B cell (primary cell): Measurements from ENCODE around the gene PDCD7. TPM values are rescaled to one million over a fixed set of nuclear protein-coding genes. Genes with fewer than 3 reads are reported as not detected.

Experiments used
- ATAC-seq: fragments of 200-7000 bp; cut with Tn5 transposase; one replicate; pipeline ENCODE4 v1.10.0; 2021; ENCODE audit warnings: low read depth, mild to moderate bottlenecking, moderate number of reproducible peaks, moderate library complexity
- CTCF ChIA-PET: fragments of 350-600 bp; sonication (Branson Sonifier 250); formaldehyde crosslinking; loops from one replicate; lab custom pipeline; 2021; ENCODE audit warnings: antibody characterized with exemption, inconsistent platforms; lab: Charles Lee
- POLR2A ChIA-PET: fragments of 350-600 bp; sonication (Branson Sonifier 250); formaldehyde crosslinking; loops from one replicate; lab custom pipeline; 2021; ENCODE audit warnings: antibody characterized with exemption; lab: Charles Lee
- DNase-seq: peaks from one replicate; pipeline ENCODE4 v3.0.0; 2013
- H2AFZ ChIP-seq: 2 replicates; pipeline ENCODE4 v1.6.1; 2012; ENCODE audit warnings: mild to moderate bottlenecking, low read depth, low read length; ENCODE audit not compliant: insufficient read depth, poor library complexity, severe bottlenecking
- H3K27ac ChIP-seq, 2 donors: 1 replicate in 1 of 2; 2 replicates in 1 of 2; pipeline ENCODE4 v1.5.1; 2012 to 2013; ENCODE audit warnings: low read length in 2 of 2, mild to moderate bottlenecking in 2 of 2, moderate library complexity in 1 of 2
- H3K27me3 ChIP-seq, 4 experiments: fragments of 200-600 bp in 1 of 4; sonication (generic) in 1 of 4; replicated peaks in 1 of 4; 1 replicate in 2 of 4; 2 replicates in 2 of 4; pipeline versions ENCODE4 v1.6.1 to v1.7.0; 2013 to 2016; ENCODE audit warnings: low read length in 3 of 4, mild to moderate bottlenecking in 2 of 4, mixed read lengths in 1 of 4, moderate library complexity in 1 of 4; ENCODE audit not compliant: insufficient read depth in 4 of 4, control insufficient read depth in 3 of 4; ENCODE audit errors: control extremely low read depth in 1 of 4
- H3K36me3 ChIP-seq, 2 experiments: replicated peaks in 1 of 2; 1 replicate in 1 of 2; 2 replicates in 1 of 2; pipeline versions ENCODE4 v1.6.1 to v1.7.1; 2013; ENCODE audit warnings: low read length in 1 of 2; ENCODE audit not compliant: insufficient read depth in 2 of 2, control insufficient read depth in 1 of 2; ENCODE audit errors: control extremely low read depth in 1 of 2, extremely low read depth in 1 of 2
- H3K4me1 ChIP-seq, 2 donors: fragments of 200-600 bp in 1 of 2; sonication (generic) in 1 of 2; 1 replicate in 1 of 2; 2 replicates in 1 of 2; pipeline versions ENCODE4 v1.5.1 to v1.6.1; 2013 to 2017; ENCODE audit warnings: low read length in 2 of 2; ENCODE audit not compliant: control insufficient read depth in 2 of 2, insufficient read depth in 2 of 2
- H3K4me2 ChIP-seq: replicated peaks from 2 replicates; pipeline ENCODE3; 2012; ENCODE audit warnings: mild to moderate bottlenecking, low read depth, low read length; ENCODE audit not compliant: poor library complexity, severe bottlenecking
- H3K4me3 ChIP-seq, 5 experiments: fragments of 200-600 bp in 1 of 5; sonication (generic) in 1 of 5; 1 replicate in 3 of 5; 2 replicates in 2 of 5; pipeline versions ENCODE4 v1.5.1 to v1.7.0; 2011 to 2016; ENCODE audit warnings: low read length in 4 of 5, mild to moderate bottlenecking in 4 of 5, low read depth in 2 of 5, control low read depth in 1 of 5, moderate library complexity in 1 of 5; ENCODE audit not compliant: insufficient read depth in 1 of 5; ENCODE audit errors: control extremely low read depth in 1 of 5, extremely low read depth in 1 of 5
- H3K79me2 ChIP-seq: fragments of 200-600 bp; sonication (generic); one replicate; pipeline ENCODE4 v1.6.0; 2016; ENCODE audit warnings: low read length; ENCODE audit not compliant: control insufficient read depth, insufficient read depth
- H3K9ac ChIP-seq: fragments of 200-600 bp; sonication (generic); 2 replicates; pipeline ENCODE4 v1.6.1; 2017; ENCODE audit warnings: mild to moderate bottlenecking, low read length, moderate library complexity
- H3K9me3 ChIP-seq, 3 donors: one replicate each; pipeline versions ENCODE4 v1.6.1 to v1.7.1; 2013; ENCODE audit warnings: low read length in 2 of 3; ENCODE audit not compliant: control insufficient read depth in 2 of 3, insufficient read depth in 1 of 3; ENCODE audit errors: control extremely low read depth in 1 of 3
- H4K20me1 ChIP-seq: 2 replicates; pipeline ENCODE4 v1.6.0; 2012; ENCODE audit warnings: mild to moderate bottlenecking, low read length; ENCODE audit not compliant: insufficient read depth, control insufficient read depth, poor library complexity, severe bottlenecking
- H3K27ac Mint-ChIP-seq: one replicate; pipeline ENCODE4 v1.8.0; 2021; ENCODE audit warnings: mixed read lengths
- H3K27me3 Mint-ChIP-seq: one replicate; pipeline ENCODE4 v1.8.0; 2021; ENCODE audit warnings: mixed read lengths
- H3K4me1 Mint-ChIP-seq: one replicate; pipeline ENCODE4 v1.8.0; 2021; ENCODE audit warnings: mixed read lengths
- H3K4me3 Mint-ChIP-seq: one replicate; pipeline ENCODE4 v1.8.0; 2021; ENCODE audit warnings: mixed read lengths
- H3K9me3 Mint-ChIP-seq: one replicate; pipeline ENCODE4 v1.8.0; 2022; ENCODE audit warnings: mixed read lengths; ENCODE audit not compliant: insufficient read depth
- CTCF ChIP-seq: fragments of 200-600 bp; IDR thresholded peaks from one replicate; pipeline ENCODE4 v1.8.0; 2022; ENCODE audit warnings: antibody characterized with exemption, mild to moderate bottlenecking
- EZH2 ChIP-seq: IDR thresholded peaks from 2 replicates; pipeline ENCODE4 v1.6.1; 2012; ENCODE audit warnings: borderline replicate concordance, low read depth, mild to moderate bottlenecking, moderate library complexity, low read length; ENCODE audit not compliant: insufficient read depth, poor library complexity, severe bottlenecking
- WGBS: methylation state at CpG from one replicate; pipeline ENCODE4 v1.1.5; 2013; ENCODE audit warnings: missing lambda C conversion rate; ENCODE audit not compliant: insufficient coverage; 5-methylcytosine and 5-hydroxymethylcytosine counted together
- intact Hi-C: fragments of 100-400 bp; cut with micrococcal nuclease; formaldehyde crosslinking; loops from one replicate; pipeline ENCODE4 v1.10.0; 2022
- polyA plus RNA-seq: library from polyadenylated mRNA; depleted of rRNA; stranded (reverse); fragments of >200 nt; gene quantifications from 2 replicates; pipeline ENCODE4 v1.2.3, GENCODE V29; 2012
- total RNA-seq, 2 donors: library from RNA; stranded (reverse); fragments of 120-200 nt in 1 of 2; gene quantifications; 1 replicate in 1 of 2; 2 replicates in 1 of 2; pipeline versions ENCODE4 v1.2.3 to v1.2.4, GENCODE V29; 2013 to 2022

The PDCD7 gene
- total and polyA plus RNA-seq, 2 donors (not counting 1 experiment from before 2014, with no cell fraction given): 34.6 to 47.0 TPM

- Mint-ChIP-seq H3K4me3 (no peak overlapping the region), H3K27ac (no peak overlapping the region), H3K27me3 (no peaks in the 10 kb centered on the region), H3K4me1 (peaks cover 5% of the 10 kb centered on the region), H3K9me3 (no peaks in the 10 kb centered on the region)
- no peaks in the 10 kb centered on the region for H3K9me3 ChIP-seq
- peaks cover 53% of the 10 kb centered on the region for H3K79me2 ChIP-seq
- H4K20me1 ChIP-seq: peaks cover 41% of the 10 kb centered on the region
- H3K4me2 ChIP-seq: no peak overlapping the region
- no peak for DNase-seq
- TF ChIP-seq EZH2 (no peak), CTCF (no peak)
- peaks cover 18 to 74% of the 10 kb centered on the region in 2 experiments for H3K36me3 ChIP-seq
- peaks cover 0 to 4% of the 10 kb centered on the region in 2 donors for H3K4me1 ChIP-seq
- ATAC-seq: no peak
- ChIA-PET POLR2A (no interaction called here), CTCF (no interaction called here)
- no peak overlapping the region for H3K27ac ChIP-seq
- intact Hi-C loops: no loop called here
- H3K27me3 ChIP-seq: no peaks in the 10 kb centered on the region
- no peak overlapping the region for H3K4me3 ChIP-seq
- H2AFZ ChIP-seq: no peak overlapping the region
- H3K9ac ChIP-seq: no peak overlapping the region
These were observed 42.4 kb upstream of the PDCD7 start for GRCh38 chr15:65176056-65176455.

- no peak for DNase-seq
- Histone ChIP-seq H3K9ac (no peak overlapping the region), H4K20me1 (peaks cover 37% of the 10 kb centered on the region), H3K36me3 (peaks cover 18 to 74% of the 10 kb centered on the region in 2 experiments), H3K4me3 (no peak overlapping the region), H3K9me3 (no peaks in the 10 kb centered on the region), H3K27me3 (no peaks in the 10 kb centered on the region), H3K4me2 (no peak overlapping the region), H3K79me2 (peaks cover 49% of the 10 kb centered on the region), H3K4me1 (peaks cover 0 to 4% of the 10 kb centered on the region in 2 donors), H3K27ac (no peak overlapping the region), H2AFZ (no peak overlapping the region)
- TF ChIP-seq EZH2 (no peak), CTCF (no peak)
- Mint-ChIP-seq H3K4me1 (peaks cover 5% of the 10 kb centered on the region), H3K4me3 (no peak overlapping the region), H3K9me3 (no peaks in the 10 kb centered on the region), H3K27ac (no peak overlapping the region), H3K27me3 (no peaks in the 10 kb centered on the region)
- no peak for ATAC-seq
- intact Hi-C loops: no loop called here
- POLR2A ChIA-PET: no interaction called here
- CTCF ChIA-PET: no interaction called here
- WGBS: 100% methylated on average over 4 of the region's 5 CpGs
These were observed 41.9 kb upstream of the PDCD7 start for GRCh38 chr15:65175511-65175910.
